GM12891 (cell line): ENCODE results near the gene LRMDA.

Experiments
- DNase-seq: peaks from one replicate; pipeline ENCODE4 v3.0.0; 2011; ENCODE audit warnings: low spot score; ENCODE audit not compliant: insufficient read length
- FAIRE-seq: peaks from 2 replicates; lab custom pipeline; 2011; peaks lifted over from hg19 to GRCh38; lab: Jason Lieb, UNC
- PAX5 ChIP-seq: IDR thresholded peaks from 2 replicates; pipeline ENCODE4 v1.6.1; 2011; ENCODE audit warnings: low read length, moderate library complexity, mild to moderate bottlenecking; ENCODE audit not compliant: insufficient read depth, severe bottlenecking
- POLR2A ChIP-seq: IDR thresholded peaks from 2 replicates; pipeline ENCODE4 v1.6.1; 2011; ENCODE audit warnings: low read depth, low read length, control low read depth
- POLR2AphosphoS5 ChIP-seq: IDR thresholded peaks from 2 replicates; pipeline ENCODE4 v1.6.1; 2011; ENCODE audit warnings: low read depth, low read length, control low read depth
- POU2F2 ChIP-seq: IDR thresholded peaks from 2 replicates; pipeline ENCODE4 v1.6.1; 2011; ENCODE audit warnings: low read depth, mild to moderate bottlenecking, control low read depth, low read length, moderate library complexity
- SPI1 ChIP-seq: IDR thresholded peaks from 2 replicates; pipeline ENCODE4 v1.6.1; 2011; ENCODE audit warnings: low read depth, low read length, control low read depth
- TAF1 ChIP-seq: IDR thresholded peaks from 2 replicates; pipeline ENCODE4 v1.6.1; 2011; ENCODE audit warnings: low read depth, low read length, control low read depth

The LRMDA gene

DNA sequence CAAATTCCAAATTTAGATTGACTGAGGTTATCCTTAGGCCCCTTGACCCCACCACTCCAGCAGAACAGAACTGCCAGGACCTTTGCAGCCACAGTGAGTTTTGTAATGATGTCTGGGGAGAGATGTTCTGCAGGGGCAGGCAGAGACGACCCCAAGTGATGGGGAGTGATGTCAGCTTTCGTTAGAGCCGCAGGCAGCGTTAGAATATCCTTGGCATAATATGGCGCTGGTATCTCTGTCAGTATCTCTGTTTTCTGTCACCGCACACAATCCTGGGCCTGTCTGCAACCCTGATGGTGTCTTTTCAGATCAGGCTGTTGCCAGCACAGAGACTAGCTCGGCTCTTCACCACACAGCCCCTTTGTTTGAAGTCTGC lies 1122.6 kb downstream of the LRMDA start:
- FAIRE-seq = no peak

DNA sequence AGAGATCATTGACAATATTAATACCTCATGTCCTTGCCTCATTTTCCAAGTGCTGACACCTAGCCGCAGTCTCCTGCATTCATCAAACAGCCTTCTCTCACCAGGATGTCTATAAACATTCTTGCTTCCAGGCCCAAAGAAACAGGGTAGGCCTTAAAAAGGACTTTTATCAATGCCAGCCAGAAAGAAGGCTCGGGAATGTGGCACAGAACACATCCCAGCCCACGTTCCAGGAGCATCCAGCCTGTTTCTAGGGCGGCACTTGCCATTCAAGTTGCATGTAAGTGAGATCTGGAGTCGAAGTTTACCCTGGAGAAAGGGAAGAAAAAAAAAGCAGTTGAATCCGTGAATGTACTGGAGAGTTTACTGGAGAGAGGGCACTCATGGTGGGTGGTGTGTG lies 1123.1 kb downstream of the LRMDA start:
- DNase-seq (no peak), FAIRE-seq (no peak)

More for the DNA sequence above, 1122.6 kb downstream of the LRMDA start:
- TF ChIP-seq POU2F2 (no peak), POLR2AphosphoS5 (no peak), POLR2A (no peak), PAX5 (no peak), TAF1 (no peak), SPI1 (no peak)
- no peak for DNase-seq

DNA sequence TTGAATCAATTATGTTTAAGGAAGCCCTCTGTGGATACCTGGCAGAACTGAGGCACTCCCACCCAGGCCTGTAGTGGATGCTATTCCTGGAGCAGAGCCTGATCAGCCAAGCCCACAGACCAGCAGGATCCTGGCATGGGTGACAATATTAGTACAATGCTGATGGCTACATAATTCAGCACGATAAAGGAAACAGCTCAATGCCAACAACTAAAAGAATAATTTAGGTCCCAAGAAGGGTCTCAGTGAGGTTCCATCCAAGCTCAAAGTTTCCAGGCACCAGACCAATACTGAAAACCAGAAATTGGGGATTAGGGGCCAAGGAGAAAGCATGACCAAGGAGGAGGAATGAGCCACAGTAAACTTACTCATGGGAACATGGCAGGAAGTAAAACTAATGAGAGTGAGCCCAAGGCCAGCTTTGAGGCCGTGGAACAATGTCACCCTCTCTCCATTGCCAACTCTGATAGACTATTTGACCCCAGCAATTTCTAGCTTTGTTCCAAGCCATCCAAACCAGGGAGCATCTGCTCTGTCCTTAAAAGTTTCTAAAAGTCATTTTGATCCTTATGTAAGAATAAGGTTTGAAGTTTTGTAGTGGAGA lies 1123.7 kb downstream of the LRMDA start:
- no peak for FAIRE-seq
- no peak for TF ChIP-seq PAX5
- no peak for TF ChIP-seq POLR2A
- no peak for TF ChIP-seq TAF1
- no peak for TF ChIP-seq POLR2AphosphoS5
- TF ChIP-seq POU2F2 = no peak
- TF ChIP-seq SPI1 = no peak
- DNase-seq = no peak

More for the DNA sequence above, 1123.1 kb downstream of the LRMDA start:
- TF ChIP-seq POLR2AphosphoS5 (no peak), TAF1 (no peak), SPI1 (no peak), POLR2A (no peak), PAX5 (no peak), POU2F2 (no peak)

DNA sequence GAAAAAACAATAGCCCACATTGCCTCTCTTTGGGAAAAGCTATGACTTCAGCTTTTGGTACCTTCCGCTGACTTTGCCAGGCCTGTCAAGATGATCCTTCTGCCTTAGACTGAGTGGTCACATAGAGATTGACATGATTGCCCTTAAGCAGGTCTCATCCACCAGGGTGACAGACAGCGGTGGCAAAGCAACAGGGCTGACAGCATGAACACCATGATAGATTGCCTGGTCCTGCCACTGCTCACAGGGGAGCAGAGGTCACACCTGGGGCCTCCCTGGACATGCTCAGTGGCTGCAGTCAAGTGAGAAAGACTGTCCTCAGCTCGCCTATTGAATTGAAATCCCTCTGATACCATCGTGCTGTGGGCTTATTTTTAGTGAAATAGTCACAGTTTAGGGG lies 1125.9 kb downstream of the LRMDA start:
- DNase-seq = no peak
- no peak for FAIRE-seq
- no peak for TF ChIP-seq PAX5
- no peak for TF ChIP-seq POLR2A
- TF ChIP-seq TAF1 = no peak
- no peak for TF ChIP-seq SPI1
- no peak for TF ChIP-seq POU2F2
- no peak for TF ChIP-seq POLR2AphosphoS5

DNA sequence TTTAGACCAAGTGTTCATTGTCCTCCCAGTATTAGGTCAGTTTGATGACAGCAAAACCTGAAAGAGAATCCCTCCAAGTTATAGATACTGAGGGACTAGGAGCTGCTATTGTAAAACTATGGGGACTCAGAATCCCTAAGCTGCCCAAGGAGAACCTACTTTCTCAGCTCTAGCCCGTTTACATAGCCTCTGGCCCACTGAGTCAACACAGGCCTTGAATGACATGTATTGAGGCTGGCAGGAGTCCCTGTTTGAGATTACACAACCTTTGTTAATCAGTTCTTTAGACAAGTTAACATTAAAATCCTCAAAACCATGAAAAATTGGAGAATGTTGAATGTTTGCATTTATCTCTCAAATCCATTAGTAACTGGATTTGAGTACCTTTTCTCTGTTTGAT lies 1127.2 kb downstream of the LRMDA start:
- no peak for DNase-seq
- no peak for FAIRE-seq
- TF ChIP-seq SPI1 (no peak), PAX5 (no peak), POLR2AphosphoS5 (no peak), POLR2A (no peak), POU2F2 (no peak), TAF1 (no peak)

DNA sequence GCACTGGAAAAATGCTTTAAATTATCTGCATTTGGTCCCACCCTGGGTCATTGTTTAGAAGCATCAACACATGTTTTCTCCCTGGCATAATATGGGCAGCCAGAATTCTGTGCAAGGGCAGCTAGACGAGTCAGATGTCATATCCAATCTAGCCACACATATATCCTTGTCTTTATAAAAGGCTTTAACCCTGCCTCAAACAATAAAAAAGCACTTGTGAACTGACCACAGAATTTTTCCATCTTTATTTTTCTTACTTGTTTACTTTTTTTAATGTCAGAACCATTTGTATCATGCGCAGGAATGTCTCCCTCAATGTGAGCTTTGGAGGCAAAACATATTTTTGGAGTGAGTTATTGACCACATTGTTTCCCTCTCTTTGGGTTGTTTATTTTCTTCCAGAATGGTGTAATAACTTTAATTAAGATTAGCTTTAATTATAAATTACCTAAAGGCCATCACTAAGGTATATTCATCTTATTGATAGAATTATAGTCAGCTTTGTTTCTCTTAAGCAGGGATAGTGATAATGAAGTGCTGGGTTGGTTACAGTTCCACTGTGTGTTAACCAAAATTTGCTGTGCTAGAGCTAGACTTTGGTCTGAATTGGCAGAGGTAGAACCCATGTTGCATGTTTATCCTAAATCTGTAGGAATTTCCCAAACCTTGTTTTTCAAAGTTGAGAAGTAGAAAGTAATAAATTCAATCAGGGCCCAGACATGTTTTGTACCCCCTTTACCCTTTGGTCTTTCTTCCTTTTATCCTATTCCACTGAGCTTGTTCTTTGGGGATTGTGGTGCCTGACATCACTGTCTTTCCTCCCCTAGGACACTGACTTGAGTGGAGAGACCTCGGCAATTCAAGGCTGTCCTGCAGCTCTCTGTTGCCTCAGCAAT lies 1127.8 kb downstream of the LRMDA start:
- DNase-seq = no peak

DNA sequence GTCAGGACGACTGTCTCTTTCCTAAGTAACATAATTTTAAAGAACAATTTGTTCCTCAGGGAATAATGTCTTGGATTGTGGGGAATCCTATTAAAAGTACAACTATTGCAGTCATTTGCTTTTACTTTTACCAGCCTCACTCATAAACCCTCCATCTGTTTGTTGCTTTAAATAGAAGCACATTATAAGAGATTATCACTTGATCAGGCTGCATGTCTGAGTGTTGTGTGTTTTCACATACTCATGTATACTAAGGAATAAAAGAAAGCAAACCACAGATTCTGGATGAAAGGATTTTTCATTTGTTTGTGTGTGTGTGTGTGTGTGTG lies 1128.4 kb downstream of the LRMDA start:
- no peak for DNase-seq
- TF ChIP-seq PAX5 (no peak), POU2F2 (no peak), POLR2AphosphoS5 (no peak), SPI1 (no peak), TAF1 (no peak), POLR2A (no peak)
- no peak for FAIRE-seq

More for the DNA sequence above, 1127.8 kb downstream of the LRMDA start:
- TF ChIP-seq PAX5 = no peak
- TF ChIP-seq POU2F2 = no peak
- no peak for TF ChIP-seq TAF1
- no peak for TF ChIP-seq SPI1
- TF ChIP-seq POLR2A = no peak
- no peak for TF ChIP-seq POLR2AphosphoS5
- FAIRE-seq = no peak

DNA sequence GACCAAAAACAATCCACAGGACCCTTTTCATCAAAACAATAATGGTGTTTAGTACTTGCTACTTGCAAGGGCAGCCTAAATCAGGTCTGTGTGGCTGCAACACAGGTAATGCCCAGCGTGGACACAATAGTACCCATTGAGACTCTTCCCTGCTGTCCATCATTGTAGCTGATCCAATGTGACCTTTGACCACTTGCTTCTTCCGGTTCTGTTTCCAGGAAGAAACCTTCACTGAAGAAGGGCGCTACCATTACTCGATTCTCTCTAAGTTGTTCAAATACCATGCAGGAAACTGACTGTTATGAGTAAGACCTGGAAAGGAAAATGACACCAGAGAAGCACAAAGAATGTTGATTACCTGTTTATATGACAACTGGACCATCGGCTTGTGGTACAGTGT lies 1128.9 kb downstream of the LRMDA start:
- FAIRE-seq = no peak
- no peak for DNase-seq

DNA sequence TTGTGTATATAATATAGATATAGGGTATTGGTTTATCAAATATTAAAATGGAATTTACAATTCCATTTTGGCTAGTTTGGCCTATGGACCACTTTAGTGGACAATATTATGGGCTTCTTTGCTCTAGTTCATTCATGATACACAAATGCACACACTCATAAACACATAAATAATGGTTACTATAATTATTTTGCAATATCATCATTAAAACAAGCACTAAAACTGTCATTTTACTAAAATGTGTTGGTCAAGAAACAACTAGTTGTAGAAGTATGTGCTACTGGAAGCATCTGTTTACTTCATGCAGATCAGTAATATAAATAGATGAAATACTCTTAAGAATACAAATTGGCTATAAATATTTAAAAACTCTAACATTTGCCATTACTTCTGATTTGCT lies 1131.9 kb downstream of the LRMDA start:
- TF ChIP-seq SPI1 = no peak
- no peak for TF ChIP-seq TAF1
- no peak for TF ChIP-seq POLR2A
- no peak for TF ChIP-seq POLR2AphosphoS5
- no peak for TF ChIP-seq PAX5
- TF ChIP-seq POU2F2 = no peak
- FAIRE-seq (no peak), DNase-seq (no peak)

More for the DNA sequence above, 1128.9 kb downstream of the LRMDA start:
- TF ChIP-seq TAF1 (no peak), POLR2AphosphoS5 (no peak), SPI1 (no peak), PAX5 (no peak), POLR2A (no peak), POU2F2 (no peak)
